ENCODE results near the gene PLCB3.

PLCB3 gene

DNA sequence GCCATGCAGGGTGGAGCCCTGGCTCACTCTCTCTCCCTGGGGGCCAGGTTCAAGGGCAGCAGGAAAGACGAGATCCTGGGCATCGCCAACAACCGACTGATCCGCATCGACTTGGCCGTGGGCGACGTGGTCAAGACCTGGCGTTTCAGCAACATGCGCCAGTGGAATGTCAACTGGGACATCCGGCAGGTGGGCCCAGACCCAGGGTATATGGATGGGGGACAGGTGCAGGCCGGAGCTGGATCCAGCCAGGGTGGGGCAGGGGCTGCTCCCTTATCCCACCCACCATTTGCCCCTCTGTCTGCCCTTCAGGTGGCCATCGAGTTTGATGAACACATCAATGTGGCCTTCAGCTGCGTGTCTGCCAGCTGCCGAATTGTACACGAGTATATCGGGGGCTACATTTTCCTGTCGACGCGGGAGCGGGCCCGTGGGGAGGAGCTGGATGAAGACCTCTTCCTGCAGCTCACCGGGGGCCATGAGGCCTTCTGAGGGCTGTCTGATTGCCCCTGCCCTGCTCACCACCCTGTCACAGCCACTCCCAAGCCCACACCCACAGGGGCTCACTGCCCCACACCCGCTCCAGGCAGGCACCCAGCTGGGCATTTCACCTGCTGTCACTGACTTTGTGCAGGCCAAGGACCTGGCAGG, 28.2 kb upstream of the PLCB3 start:
- Histone ChIP-seq H3K4me1 (ENCODE audit: insufficient read depth, low read length) (peaks cover 11% of the 10 kb centered on the region; the same call in 1 of the 2 replicates), H3K4me3 (ENCODE audit: low read length) (no peak overlapping the region), H3K27ac (ENCODE audit: low read depth, low read length) (no peak overlapping the region), H3K36me3 (ENCODE audit: insufficient read depth, low read length) (peaks cover 18% of the 10 kb centered on the region), H3K9me3 (ENCODE audit: insufficient read depth, low read depth, low read length) (no peaks in the 10 kb centered on the region), H3K27me3 (ENCODE audit: insufficient read depth, low read length) (no peaks in the 10 kb centered on the region), H3K9ac (ENCODE audit: low read depth, low read length) (no peak overlapping the region)
- 95% methylated on average over 24 of the region's 24 CpGs for WGBS

DNA sequence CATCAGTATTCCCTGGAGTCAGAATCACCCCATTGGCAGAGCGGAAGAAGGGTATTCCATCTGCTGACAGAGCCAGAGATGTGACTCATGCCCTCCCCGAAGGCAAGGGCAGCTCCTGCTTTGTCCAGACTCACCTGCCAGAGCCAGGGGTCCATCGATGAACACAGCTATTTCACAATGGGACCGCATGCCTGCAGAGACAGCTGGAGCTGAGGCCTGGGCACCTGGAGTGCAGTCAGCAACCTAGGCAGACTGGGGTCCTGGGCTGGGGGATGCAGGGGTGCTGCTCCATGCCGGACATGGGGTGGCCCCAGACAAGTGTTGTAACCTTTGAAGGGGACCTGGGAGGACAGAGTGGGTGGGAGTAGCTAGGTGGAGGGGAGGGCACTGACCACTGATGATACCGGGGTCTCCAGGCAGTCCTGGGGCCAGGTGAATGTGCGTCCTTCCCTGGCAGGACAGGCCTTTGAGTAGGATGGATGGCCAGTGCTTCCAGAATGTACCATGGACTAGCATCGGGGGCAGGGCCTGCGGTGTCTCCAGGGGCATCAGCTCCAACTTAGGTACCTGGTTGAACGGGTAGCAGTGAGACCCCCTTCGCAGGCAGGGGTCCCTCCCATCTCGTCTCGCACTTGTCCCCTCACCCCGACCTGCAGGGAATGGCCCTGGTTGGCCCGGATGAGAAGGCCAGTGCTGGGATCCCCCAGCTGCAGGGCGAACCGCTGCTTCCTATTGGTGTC, 27.0 kb upstream of the PLCB3 start:
- 94% methylated on average over 17 of the region's 17 CpGs for WGBS
- Histone ChIP-seq H3K9ac (ENCODE audit: low read depth, low read length) (no peak overlapping the region), H3K27me3 (ENCODE audit: insufficient read depth, low read length) (no peaks in the 10 kb centered on the region), H3K9me3 (ENCODE audit: insufficient read depth, low read depth, low read length) (no peaks in the 10 kb centered on the region), H3K4me3 (ENCODE audit: low read length) (no peak overlapping the region), H3K36me3 (ENCODE audit: insufficient read depth, low read length) (peaks cover 18% of the 10 kb centered on the region), H3K4me1 (ENCODE audit: insufficient read depth, low read length) (peaks cover 11% of the 10 kb centered on the region; the same call in 1 of the 2 replicates), H3K27ac (ENCODE audit: low read depth, low read length) (no peak overlapping the region)

DNA sequence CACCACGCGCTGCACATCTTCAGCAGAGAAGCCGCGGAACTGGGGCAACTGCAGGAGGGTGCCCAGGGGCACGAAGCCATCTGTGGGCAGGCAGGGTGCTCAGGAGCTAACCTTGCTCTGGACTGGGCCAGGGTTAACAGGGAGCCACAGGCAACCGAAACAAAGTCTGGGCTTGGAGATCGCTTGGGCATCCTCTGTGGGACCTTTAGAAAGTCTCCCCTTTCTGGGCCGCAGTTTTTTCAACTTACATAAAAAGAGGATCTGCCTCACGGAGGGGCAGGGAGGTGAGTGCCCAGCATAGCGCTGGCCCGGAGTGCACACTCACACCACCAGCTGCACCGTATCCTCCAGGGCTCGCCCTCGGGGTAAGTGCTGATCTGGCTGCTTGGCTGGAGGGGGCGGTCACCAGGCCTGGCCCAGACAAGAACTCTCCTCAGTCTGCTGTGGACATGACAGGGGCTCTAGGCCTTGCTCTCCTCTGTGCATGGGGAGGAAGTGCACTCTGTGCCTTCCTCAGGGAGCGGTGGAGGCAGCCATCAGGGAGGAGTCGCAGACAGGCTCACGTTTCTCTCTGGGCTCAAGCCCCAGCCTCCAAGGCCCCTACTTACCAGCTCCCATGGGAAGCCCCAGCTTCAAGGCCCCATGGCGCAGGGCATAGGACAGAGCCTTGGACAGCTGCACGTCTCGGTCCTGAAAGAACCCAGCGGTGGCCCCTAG, 26.3 kb upstream of the PLCB3 start:
- Histone ChIP-seq H3K9me3 (ENCODE audit: insufficient read depth, low read depth, low read length) (no peaks in the 10 kb centered on the region), H3K4me1 (ENCODE audit: insufficient read depth, low read length) (peaks cover 11% of the 10 kb centered on the region; the same call in 1 of the 2 replicates), H3K9ac (ENCODE audit: low read depth, low read length) (peak overlapping the region; percentile 75), H3K4me3 (ENCODE audit: low read length) (peak overlapping the region; percentile 82), H3K27ac (ENCODE audit: low read depth, low read length) (no peak overlapping the region; the same call in 1 of the 2 replicates), H3K27me3 (ENCODE audit: insufficient read depth, low read length) (no peaks in the 10 kb centered on the region), H3K36me3 (ENCODE audit: insufficient read depth, low read length) (peaks cover 12% of the 10 kb centered on the region)
- 75% methylated on average over 22 of the region's 22 CpGs for WGBS

DNA sequence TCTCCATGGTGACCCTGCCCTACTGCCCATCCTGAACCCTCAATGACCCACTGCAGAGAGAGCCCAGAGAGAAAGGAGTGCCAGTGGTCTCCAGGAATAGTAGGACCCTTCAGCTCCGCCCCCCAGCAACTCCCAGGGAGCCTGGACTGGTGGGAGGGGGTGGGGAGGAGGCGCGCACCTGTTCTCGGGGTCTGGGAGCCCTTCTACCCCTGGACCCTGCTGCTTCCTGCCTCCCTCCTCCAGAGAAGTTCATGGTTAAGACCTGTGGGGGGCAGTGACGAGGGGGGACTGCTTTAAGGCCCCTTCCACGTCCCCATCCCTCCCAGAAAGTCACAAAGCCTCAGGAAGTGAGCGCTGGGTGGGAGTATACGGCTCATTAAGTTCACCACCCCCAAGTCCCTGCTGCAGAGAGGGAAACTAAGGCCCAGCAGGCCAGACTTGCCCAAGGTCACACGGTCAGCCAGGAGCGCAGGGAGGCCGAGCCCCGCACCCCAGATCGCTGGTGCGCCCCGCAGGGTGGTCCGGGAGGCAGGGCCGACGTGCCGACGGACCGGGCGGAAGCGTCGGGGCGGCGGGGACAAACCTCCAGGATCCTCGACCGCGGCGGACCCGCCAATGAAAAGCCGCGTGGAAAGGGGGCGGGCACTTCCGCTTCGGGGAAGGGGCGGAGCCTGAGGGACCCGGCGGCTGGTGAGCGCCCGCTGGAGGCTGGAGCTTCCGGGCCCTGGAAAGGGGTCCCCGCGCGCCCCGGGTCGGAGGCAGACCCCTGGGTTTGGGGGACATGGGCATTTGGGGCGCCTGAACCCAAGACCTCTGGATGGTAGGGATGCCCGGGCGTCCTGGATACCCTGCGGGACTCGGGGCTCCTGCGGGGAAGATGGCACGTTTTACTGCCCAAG, 25.5 kb upstream of the PLCB3 start, which contains the start of the genes NUDT22 and TRPT1:
NUDT22 (plus strand) TSS at position 667 of the 899 bp plus-strand sequence. CDS start 379 bp downstream, outside the sequence.
TRPT1 (minus strand) TSS at position 579 of the 899 bp plus-strand sequence; CDS start at position 253, 326 bp downstream.
- WGBS = under 1% methylated on average over 51 of the region's 54 CpGs
- Histone ChIP-seq H3K9me3 (ENCODE audit: insufficient read depth, low read depth, low read length) (no peaks in the 10 kb centered on the region), H3K27ac (ENCODE audit: low read depth, low read length) (peak within 1 kb of the TSS; percentile 91), H3K4me1 (ENCODE audit: insufficient read depth, low read length) (peaks cover 11% of the 10 kb centered on the region; the same call in 1 of the 2 replicates), H3K27me3 (ENCODE audit: insufficient read depth, low read length) (no peaks in the 10 kb centered on the region), H3K4me3 (ENCODE audit: low read length) (peak within 1 kb of the TSS; percentile 82), H3K9ac (ENCODE audit: low read depth, low read length) (peak within 1 kb of the TSS; percentile 82), H3K36me3 (ENCODE audit: insufficient read depth, low read length) (peaks cover 8% of the 10 kb centered on the region)

DNA sequence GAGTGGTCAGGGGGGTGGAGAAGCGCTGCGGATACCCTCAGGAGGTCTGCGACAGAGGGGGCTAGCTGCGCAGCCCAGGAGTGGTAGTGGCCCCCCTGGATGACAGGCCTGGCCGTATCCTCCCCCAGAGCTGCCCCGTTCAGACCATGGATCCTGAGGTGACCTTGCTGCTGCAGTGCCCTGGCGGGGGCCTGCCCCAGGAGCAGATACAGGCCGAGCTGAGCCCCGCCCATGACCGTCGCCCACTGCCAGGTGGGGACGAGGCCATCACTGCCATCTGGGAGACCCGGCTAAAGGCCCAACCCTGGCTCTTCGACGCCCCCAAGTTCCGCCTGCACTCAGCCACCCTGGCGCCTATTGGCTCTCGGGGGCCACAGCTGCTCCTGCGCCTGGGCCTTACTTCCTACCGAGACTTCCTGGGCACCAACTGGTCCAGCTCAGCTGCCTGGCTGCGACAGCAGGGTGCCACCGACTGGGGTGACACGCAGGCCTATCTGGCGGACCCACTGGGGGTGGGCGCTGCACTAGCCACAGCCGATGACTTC, 24.8 kb upstream of the PLCB3 start:
- Histone ChIP-seq H3K36me3 (ENCODE audit: insufficient read depth, low read length) (peaks cover 4% of the 10 kb centered on the region; the same call in 1 of the 2 replicates), H3K4me1 (ENCODE audit: insufficient read depth, low read length) (peaks cover 11% of the 10 kb centered on the region; the same call in 1 of the 2 replicates)
- WGBS = 35% methylated on average over 26 of the region's 26 CpGs

DNA sequence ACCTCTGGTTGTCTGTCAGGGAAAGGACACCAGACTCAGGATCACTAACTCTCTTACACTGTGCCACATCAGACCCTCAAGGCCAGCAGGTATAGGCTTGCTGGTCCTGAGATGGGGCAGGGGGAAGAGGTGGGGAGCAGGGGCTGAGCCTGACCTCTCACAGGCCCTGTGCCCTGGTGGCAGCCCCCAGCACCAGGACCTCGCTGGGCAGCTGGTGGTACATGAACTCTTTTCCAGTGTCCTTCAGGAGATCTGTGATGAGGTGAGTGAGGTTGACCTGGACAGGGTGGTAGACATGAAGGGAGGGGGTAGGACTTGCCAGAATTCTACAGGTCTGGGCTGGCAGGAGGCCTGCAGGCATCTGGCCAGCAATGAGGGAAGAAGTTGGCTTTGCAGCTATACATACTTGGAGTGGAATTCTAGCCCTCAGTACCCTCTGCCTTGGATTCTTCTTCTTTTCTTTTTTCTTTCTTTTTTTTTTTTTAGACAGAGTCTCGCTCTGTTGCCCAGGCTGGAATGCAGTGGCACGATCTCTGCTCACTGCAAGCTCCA, 23.8 kb upstream of the PLCB3 start:
- Histone ChIP-seq H3K36me3 (ENCODE audit: insufficient read depth, low read length) (peaks cover 4% of the 10 kb centered on the region; the same call in 1 of the 2 replicates), H3K9me3 (ENCODE audit: insufficient read depth, low read depth, low read length) (no peaks in the 10 kb centered on the region), H3K9ac (ENCODE audit: low read depth, low read length) (no peak overlapping the region), H3K4me3 (ENCODE audit: low read length) (no peak overlapping the region), H3K27ac (ENCODE audit: low read depth, low read length) (no peak overlapping the region), H3K4me1 (ENCODE audit: insufficient read depth, low read length) (peaks cover 11% of the 10 kb centered on the region; the same call in 1 of the 2 replicates), H3K27me3 (ENCODE audit: insufficient read depth, low read length) (peaks cover 4% of the 10 kb centered on the region; the same call in 1 of the 2 replicates)
- 90% methylated on average over 3 of the region's 3 CpGs for WGBS

More for the DNA sequence above, 24.8 kb upstream of the PLCB3 start:
- Histone ChIP-seq H3K27me3 (ENCODE audit: insufficient read depth, low read length) (no peaks in the 10 kb centered on the region), H3K4me3 (ENCODE audit: low read length) (peak overlapping the region; percentile 82), H3K9ac (ENCODE audit: low read depth, low read length) (peak overlapping the region; percentile 82), H3K27ac (ENCODE audit: low read depth, low read length) (peak overlapping the region; percentile 28; the same call in 1 of the 2 replicates), H3K9me3 (ENCODE audit: insufficient read depth, low read depth, low read length) (no peaks in the 10 kb centered on the region)

DNA sequence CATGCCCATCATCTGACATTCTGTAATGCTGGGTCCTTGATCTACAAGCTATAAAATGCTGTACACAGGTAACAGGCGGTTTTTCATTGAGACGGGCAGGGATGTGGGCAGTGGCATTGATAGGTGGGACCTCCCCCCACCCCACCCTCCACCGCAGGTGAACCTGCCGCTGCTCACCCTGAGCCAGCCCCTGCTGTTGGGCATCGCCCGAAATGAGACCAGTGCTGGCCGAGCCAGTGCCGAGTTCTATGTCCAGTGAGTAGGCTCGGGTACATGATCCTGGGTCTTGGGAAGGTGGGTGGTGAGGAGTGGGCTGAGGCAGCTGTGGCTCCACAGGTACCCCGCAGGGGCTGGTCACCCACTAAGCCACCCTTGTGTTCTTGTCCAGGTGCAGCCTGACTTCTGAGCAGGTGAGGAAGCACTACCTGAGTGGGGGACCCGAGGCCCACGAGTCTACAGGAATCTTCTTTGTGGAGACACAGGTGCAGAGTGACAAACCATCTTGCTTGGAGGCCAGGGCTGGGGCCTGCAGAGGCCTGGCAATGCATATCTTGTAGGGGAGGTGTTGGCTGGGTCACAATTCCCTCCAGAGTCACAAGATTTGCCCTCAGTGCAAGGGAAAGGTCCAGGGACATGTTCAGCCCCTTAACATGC, 22.1 kb upstream of the PLCB3 start:
- 93% methylated on average over 10 of the region's 12 CpGs for WGBS
- H3K9me3 ChIP-seq (ENCODE audit: insufficient read depth, low read depth, low read length) = no peaks in the 10 kb centered on the region
- peaks cover 15% of the 10 kb centered on the region; the same call in 1 of the 2 replicates for H3K27me3 ChIP-seq (ENCODE audit: insufficient read depth, low read length)
- no peak overlapping the region; the same call in 1 of the 2 replicates for H3K9ac ChIP-seq (ENCODE audit: low read depth, low read length)
- H3K36me3 ChIP-seq (ENCODE audit: insufficient read depth, low read length) = no peaks in the 10 kb centered on the region
- no peak overlapping the region for H3K27ac ChIP-seq (ENCODE audit: low read depth, low read length)
- peak overlapping the region; percentile 90; the same call in 1 of the 2 replicates for H3K4me3 ChIP-seq (ENCODE audit: low read length)
- peaks cover 11% of the 10 kb centered on the region; the same call in 1 of the 2 replicates for H3K4me1 ChIP-seq (ENCODE audit: insufficient read depth, low read length)

DNA sequence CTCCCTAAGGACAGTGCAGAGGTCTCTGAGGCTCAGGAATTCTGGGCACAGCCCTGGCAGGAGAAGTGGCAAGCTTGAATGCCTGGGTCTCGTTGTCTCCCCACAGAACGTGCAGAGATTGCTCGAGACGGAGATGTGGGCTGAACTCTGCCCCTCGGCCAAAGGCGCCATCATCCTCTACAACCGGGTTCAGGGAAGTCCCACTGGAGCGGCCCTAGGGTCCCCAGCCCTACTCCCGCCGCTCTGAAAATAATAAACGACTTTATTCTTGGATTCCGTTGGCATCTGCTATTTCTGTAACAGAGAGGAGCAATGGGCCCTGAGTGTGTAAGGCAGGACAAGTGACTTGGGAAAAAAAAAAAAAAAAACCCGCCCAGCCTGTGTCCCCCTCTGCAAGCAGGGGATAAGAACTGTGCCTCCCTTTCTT, 21.6 kb upstream of the PLCB3 start:
- peak overlapping the region; percentile 56 for H3K9ac ChIP-seq (ENCODE audit: low read depth, low read length)
- peaks cover 15% of the 10 kb centered on the region; the same call in 1 of the 2 replicates for H3K27me3 ChIP-seq (ENCODE audit: insufficient read depth, low read length)
- H3K4me3 ChIP-seq (ENCODE audit: low read length) = peak overlapping the region; percentile 90
- peak overlapping the region; percentile 47; the same call in 1 of the 2 replicates for H3K27ac ChIP-seq (ENCODE audit: low read depth, low read length)
- H3K9me3 ChIP-seq (ENCODE audit: insufficient read depth, low read depth, low read length) = no peaks in the 10 kb centered on the region
- no peaks in the 10 kb centered on the region for H3K36me3 ChIP-seq (ENCODE audit: insufficient read depth, low read length)
- WGBS = 58% methylated on average over 13 of the region's 13 CpGs
- peaks cover 11% of the 10 kb centered on the region; the same call in 1 of the 2 replicates for H3K4me1 ChIP-seq (ENCODE audit: insufficient read depth, low read length)
